Subcutaneous abdominal adipose tissue (tissue), 5 donors: ENCODE data around the gene DLGAP5.

Experiments used
- H3K27ac ChIP-seq: one replicate; pipeline ENCODE4 v1.7.0; 2013; ENCODE audit warnings: low read depth, mild to moderate bottlenecking, inconsistent platforms, low read length, moderate library complexity
- H3K27me3 ChIP-seq, 5 donors: one replicate each; pipeline ENCODE4 v1.7.0; 2013; ENCODE audit warnings: low read length in 5 of 5, inconsistent platforms in 1 of 5; ENCODE audit not compliant: control insufficient read depth in 5 of 5, insufficient read depth in 4 of 5
- H3K36me3 ChIP-seq, 5 donors: one replicate each; pipeline ENCODE4 v1.7.0; 2013; ENCODE audit warnings: low read length in 5 of 5; ENCODE audit not compliant: control insufficient read depth in 5 of 5, insufficient read depth in 5 of 5
- H3K4me1 ChIP-seq, 5 donors: one replicate each; pipeline ENCODE4 v1.7.0; 2013; ENCODE audit warnings: low read length in 5 of 5, mild to moderate bottlenecking in 3 of 5, moderate library complexity in 1 of 5; ENCODE audit not compliant: control insufficient read depth in 5 of 5, insufficient read depth in 5 of 5
- H3K4me3 ChIP-seq, 5 donors: one replicate each; pipeline ENCODE4 v1.7.0; 2013; ENCODE audit warnings: low read length in 5 of 5, low read depth in 1 of 5
- H3K9ac ChIP-seq, 5 donors: one replicate each; pipeline ENCODE4 v1.7.0; 2013; ENCODE audit warnings: low read length in 5 of 5, mild to moderate bottlenecking in 4 of 5, moderate library complexity in 3 of 5
- H3K9me3 ChIP-seq, 5 donors: one replicate each; pipeline ENCODE4 v1.7.0; 2013; ENCODE audit warnings: low read length in 5 of 5; ENCODE audit not compliant: control insufficient read depth in 5 of 5
- donor health status: healthy.
- donor health status: healthy.
- donor health status: healthy.
- donor health status: healthy.
- donor health status: healthy.

The DLGAP5 gene

DNA sequence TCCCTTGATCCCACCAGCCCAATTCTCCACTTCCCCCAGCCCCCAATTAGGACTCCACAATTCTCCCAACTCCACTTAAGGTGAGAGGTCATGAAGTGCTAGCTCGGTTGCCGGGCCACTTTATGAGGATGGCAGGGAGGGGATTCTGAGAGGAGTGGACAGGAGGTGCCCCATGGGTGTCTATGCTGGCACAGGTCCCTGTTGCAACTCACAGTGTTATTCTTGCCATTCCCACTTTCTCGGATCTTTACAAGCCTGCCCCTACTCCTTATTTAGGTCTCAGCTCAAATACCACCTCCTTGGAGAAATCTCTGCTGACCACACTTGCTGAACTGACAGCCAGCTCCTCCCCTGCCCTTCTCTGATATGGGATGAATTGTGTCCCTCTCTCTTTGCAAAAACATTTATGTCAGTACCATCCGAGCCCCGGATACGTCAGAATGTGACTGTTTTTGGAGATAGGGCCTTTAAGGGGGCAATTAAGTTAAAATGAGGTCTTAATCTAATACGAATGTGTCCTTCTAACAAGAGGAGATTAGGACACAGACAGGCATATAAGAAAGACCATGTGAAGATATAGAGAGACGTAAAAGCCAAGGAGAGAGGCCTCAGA, 66.5 kb downstream of the DLGAP5 start:
- Histone ChIP-seq H3K4me3 (no peak overlapping the region), H3K9me3 (no peaks in the 10 kb centered on the region), H3K4me1 (peaks cover 17 to 58% (median 53%) of the 10 kb centered on the region in 5 donors), H3K27me3 (no peaks in the 10 kb centered on the region), H3K27ac (no peak overlapping the region), H3K36me3 (no peaks in the 10 kb centered on the region), H3K9ac (no peak overlapping the region)

DNA sequence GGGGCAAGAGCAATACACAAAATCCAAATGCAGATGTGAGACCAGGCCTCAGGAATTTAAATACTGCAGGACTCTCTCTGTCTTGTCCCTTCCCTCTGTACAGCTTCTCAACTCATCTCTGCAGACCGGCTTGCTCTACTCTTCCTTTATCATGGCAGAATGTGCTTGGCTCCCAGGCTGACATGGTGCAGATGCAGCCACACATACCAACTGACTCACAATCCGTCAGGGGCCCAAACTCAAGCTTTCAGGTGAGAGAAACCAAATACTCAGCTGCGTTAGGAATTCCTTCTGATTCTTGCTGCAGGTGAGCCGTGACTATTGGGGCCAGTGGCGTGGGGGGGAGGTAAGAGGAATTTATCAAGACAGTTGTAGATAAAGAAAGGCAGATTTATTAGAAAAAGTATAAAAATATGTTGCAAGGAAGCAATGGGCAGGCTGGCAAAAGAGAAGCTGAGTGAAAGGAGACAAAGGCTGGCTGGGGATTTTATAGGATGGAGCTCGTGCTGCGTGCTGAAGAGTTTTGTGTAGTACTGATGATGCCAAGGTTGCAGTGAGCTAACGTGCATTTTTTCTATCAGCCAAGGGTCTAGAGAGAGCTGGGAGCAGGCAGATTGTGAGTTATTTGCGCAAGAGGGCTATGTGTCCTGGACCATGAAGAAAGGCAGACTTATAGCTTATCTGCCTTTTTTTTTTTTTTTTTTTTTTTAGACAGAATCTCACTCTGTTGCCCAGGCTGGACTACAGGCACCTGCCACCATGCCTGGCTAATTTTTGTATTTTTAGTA, 67.3 kb downstream of the DLGAP5 start:
- Histone ChIP-seq H3K27ac (no peak overlapping the region), H3K4me1 (peaks cover 17 to 64% (median 60%) of the 10 kb centered on the region in 5 donors), H3K36me3 (no peaks in the 10 kb centered on the region), H3K9ac (no peak overlapping the region), H3K4me3 (no peak overlapping the region), H3K27me3 (no peaks in the 10 kb centered on the region), H3K9me3 (no peaks in the 10 kb centered on the region)

DNA sequence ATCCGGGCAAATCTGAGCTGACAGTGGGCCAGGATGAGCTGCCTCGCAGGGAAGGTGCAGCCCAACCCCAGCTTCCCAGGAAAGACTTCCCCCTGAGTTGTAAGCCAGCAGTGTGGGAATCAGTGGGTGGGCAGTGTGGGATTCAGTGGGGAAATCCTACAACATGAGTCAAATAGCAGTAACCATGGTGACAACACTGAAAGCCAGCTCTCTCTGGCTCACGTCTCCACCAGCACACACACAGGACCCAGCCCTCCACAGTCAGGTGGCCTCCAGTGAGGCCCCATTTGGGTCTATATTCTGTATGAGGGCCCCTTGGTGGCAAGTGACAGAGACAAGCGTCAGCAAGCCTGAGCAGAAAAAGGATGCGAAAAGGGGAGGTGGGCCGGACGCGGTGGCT, 68.3 kb downstream of the DLGAP5 start:
- Histone ChIP-seq H3K9ac (peak overlapping the region in 1 of 5 donors; percentile 87), H3K27ac (peak overlapping the region; percentile 47), H3K4me1 (peaks cover 17 to 67% (median 61%) of the 10 kb centered on the region in 5 donors), H3K9me3 (no peaks in the 10 kb centered on the region), H3K36me3 (no peaks in the 10 kb centered on the region), H3K27me3 (no peaks in the 10 kb centered on the region), H3K4me3 (no peak overlapping the region)

DNA sequence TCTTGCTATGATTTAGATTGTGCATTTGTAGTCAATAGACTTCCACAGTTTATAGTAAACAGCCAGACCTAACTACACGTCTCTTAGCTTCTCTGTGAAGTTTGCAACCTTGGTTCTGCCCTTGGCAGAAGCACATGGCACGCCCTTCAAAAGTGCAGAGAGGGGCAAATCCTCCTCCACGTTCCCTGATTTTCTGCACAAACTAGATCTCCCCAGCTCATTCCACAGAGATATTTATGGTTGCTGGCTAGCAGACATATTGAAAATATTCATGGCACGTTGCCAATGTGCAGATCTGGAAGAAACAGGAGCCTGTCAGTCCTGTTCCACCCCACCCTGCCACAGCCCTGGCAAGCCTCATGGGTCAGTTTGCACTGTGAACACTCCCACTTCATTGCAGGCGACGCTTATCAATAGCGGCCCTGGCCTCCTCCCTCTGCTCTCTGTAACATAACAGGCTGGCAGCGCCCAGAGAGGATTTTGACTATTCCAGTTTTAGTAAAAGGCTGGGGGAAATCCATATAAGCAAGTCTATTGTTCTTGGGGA, 68.9 kb downstream of the DLGAP5 start:
- Histone ChIP-seq H3K27ac (peak overlapping the region; percentile 47), H3K4me1 (peaks cover 14 to 71% (median 61%) of the 10 kb centered on the region in 5 donors), H3K36me3 (no peaks in the 10 kb centered on the region), H3K9ac (no peak overlapping the region), H3K9me3 (no peaks in the 10 kb centered on the region), H3K27me3 (no peaks in the 10 kb centered on the region), H3K4me3 (no peak overlapping the region)

DNA sequence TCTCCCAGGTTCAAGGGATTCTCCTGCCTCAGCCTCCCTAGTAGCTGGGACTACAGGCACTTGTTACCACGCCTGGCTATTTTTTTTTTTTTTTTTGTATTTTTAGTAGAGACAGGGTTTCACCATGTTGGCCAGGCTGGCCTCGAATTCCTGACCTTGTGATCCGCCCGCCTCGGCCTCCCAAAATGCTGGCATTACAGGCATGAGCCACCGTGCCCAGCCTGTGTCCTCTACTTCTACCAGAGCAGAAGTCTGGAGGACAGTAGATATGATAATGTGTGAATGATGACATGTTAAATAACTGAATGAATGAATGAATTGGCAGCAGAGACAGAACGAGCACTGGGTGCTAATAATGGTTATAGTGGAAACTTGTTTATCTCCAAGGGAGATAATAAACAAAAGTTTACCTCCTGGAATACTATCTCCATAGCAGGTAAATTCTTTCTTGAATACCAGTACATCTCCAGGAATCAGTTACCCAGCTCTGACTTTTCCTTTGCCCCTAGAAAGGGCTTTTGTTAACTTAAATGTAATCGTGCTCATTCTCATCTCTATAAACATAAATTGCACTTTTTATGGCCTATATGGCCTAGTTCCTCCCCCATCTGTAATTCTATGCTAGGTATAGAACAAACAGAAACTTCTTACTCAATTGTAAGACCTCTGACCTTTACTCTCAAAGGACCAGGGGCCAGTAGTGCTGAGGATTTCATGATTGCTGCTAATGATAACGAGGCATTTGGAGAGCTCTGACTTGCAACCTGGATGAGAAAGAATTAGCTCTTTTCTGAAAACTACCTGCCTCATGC, 69.6 kb downstream of the DLGAP5 start:
- H3K9ac ChIP-seq, result no peak overlapping the region

DNA sequence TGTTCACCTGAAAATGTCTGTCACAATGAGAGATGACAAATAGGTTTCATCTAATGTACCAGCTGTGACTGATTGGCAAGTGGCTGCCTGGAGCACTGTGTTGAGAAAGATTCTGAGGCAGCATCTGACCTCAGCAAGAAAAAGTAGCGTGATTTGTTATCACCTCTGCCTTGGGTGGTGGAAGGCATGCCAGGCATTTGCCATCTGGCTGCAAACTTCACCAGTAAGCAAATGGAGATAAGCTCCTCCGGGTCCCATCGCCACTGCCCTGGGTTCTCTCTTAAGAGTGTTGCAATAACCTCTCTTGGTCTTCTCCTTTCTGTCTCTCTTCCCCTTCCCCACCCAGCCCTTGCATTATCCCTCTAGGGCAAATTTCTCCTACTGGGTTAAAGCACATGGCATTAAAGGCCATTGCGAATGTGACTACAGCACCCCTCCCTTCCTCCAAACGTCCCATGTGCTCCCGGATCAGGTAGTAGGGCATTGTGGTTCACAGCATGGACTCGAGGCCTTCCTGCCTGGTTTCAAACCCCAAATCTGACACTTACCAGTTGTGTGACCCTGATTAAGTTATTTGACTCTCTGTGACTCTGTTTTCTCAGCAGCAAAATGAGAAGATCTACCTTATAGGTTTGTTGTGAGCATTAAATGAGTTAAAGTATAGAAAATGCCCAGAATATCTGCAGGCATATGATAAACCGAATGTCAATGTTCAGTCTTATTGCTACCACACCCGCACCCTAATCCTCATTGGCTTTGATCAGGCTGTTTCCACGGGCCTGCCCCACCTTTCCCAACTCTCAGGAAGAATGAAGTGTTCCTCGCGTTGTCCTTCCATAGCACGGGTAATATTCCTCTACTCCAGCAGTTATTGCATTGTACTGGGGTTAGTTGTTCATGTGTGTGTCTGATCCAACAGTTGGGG, 70.6 kb downstream of the DLGAP5 start:
- Histone ChIP-seq H3K9me3 (no peaks in the 10 kb centered on the region), H3K27me3 (no peaks in the 10 kb centered on the region), H3K27ac (peak overlapping the region; percentile 91), H3K4me3 (no peak overlapping the region), H3K36me3 (no peaks in the 10 kb centered on the region), H3K4me1 (peaks cover 10 to 63% (median 49%) of the 10 kb centered on the region in 5 donors), H3K9ac (no peak overlapping the region)

More for the DNA sequence above, 69.6 kb downstream of the DLGAP5 start:
- H3K9me3 ChIP-seq, result no peaks in the 10 kb centered on the region
- H3K4me3 ChIP-seq, result no peak overlapping the region
- peaks cover 10 to 71% (median 54%) of the 10 kb centered on the region in 5 donors for H3K4me1 ChIP-seq
- H3K36me3 ChIP-seq, result no peaks in the 10 kb centered on the region
- H3K27me3 ChIP-seq, result no peaks in the 10 kb centered on the region
- peak overlapping the region; percentile 47 for H3K27ac ChIP-seq

DNA sequence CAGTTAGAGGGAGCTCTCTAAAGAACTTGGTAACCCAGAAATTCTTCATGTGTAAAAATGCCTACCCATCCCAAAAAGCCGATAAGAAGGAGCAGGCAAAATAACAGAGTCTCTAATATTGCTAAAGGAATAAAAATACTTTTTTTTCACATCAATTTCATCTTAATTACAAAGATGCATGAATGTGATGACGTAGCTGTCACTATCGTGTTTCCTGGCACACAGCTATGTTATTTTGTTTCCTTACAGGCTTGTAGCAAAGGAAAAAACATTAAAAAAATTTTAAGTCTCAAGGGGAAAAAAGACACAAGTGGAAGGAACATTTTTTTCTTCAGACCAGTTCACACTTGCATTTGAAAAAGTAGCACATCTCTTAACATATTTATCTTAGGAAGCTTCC, 72.6 kb downstream of the DLGAP5 start:
- H3K4me1 ChIP-seq, result peaks cover 10 to 58% (median 35%) of the 10 kb centered on the region in 5 donors
- H3K4me3 ChIP-seq, result no peak overlapping the region
- H3K9me3 ChIP-seq, result no peaks in the 10 kb centered on the region
- peak overlapping the region; percentile 91 for H3K27ac ChIP-seq
- H3K36me3 ChIP-seq, result no peaks in the 10 kb centered on the region
- no peaks in the 10 kb centered on the region for H3K27me3 ChIP-seq
- H3K9ac ChIP-seq, result no peak overlapping the region

DNA sequence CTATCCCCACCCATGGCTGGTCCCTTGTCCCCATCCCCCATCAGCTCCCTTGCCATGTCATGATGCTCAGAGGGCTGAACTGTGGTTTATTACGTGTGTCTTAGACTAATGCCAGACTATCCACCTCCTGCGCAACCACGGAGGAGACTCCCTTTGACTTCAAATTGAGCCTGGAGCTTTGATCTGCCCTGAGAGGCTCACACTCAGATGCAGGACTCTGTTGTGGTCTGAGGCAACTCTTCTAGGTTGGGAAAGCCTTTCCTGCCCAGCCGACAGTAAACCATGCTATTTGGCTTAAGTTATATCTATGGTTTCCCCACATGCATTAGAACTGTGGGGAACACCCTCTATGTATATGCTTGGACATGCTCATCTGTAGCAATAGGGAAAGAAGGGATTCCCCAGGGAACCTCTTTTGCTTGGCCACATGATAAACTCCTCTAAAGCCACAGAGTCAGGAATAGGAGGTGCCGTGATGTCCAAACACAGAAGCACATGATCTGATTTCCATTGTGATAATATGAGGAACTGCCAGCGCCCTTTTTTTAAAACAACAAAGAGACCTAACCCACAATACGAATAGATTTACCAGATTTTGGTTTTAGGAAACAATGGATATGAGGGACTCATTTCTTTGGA, 73.5 kb downstream of the DLGAP5 start:
- H3K4me3 ChIP-seq, result no peak overlapping the region
- H3K27me3 ChIP-seq, result no peaks in the 10 kb centered on the region
- peaks cover 8 to 56% (median 31%) of the 10 kb centered on the region in 5 donors for H3K4me1 ChIP-seq
- H3K9ac ChIP-seq, result no peak overlapping the region
- no peaks in the 10 kb centered on the region for H3K36me3 ChIP-seq
- peak overlapping the region; percentile 91 for H3K27ac ChIP-seq
- H3K9me3 ChIP-seq, result no peaks in the 10 kb centered on the region
